Measurements from ENCODE around the gene MICALL1. TPM values are rescaled to one million over a fixed set of nuclear protein-coding genes. Genes with fewer than 3 reads are reported as not detected.

Gene MICALL1
- total RNA-seq, 2 donors from 2014 or later = 26.6 to 32.6 TPM

DNA sequence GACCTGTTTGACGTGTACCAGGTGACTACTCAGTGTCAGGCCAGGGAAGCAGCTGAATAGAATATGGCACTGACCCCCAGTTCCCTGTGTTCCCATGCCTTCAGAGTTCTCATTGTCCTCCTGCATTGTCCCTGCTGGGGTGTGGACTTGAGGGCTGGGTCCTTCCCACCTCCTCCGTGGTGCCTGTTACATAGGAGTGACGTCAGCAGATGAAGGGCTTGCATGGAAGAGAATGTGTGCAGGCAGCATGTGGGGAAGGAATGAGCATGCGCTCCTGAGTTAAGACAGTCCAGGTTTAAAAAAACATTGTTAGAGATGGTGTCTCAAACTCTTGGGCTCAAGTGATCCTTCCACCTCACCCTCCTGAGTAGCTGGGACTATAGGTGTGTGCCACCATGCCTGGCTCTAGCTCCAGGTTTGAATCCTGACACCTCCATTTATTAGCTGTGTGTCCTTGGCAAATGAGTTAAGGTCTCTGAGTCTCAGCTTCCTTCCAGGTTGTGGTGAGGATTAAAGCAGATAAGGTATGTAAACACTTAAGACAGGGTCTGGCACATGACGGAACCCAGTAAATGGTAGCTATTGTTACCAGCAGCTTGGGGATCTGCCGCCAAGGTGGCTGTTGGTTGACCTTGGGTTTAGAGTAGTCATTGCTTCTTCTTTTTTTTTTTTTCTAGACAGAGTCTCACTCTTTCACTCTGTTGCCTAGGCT, 85.8 kb downstream of the MICALL1 start:
- DNase-seq (no peak), ATAC-seq (no peak)
- intact Hi-C loops (cut with DNase I, micrococcal nuclease) = no loop called here

Small RNA genes within 50 kb of the gene (microRNA-seq; reads per million reads assigned to microRNA genes)
- 0 reads per million in 2 donors for gene MIR4534
- gene MIR6820 = 0.53 to 2.7 reads per million in 2 donors

Other genes starting within 250 kb of the MICALL1 start
- gene PDXP, start 247.6 kb upstream of the MICALL1 start, total RNA-seq = 10 to 100 TPM; 37.7 to 50.7 TPM
- 100 to 1,000 TPM in 1 of 2 donors, 10 to 100 TPM in 1; 40.4 to 161 TPM for gene LGALS1, start 230.7 kb upstream of the MICALL1 start, total RNA-seq
- 10 to 100 TPM; 30.3 to 38.2 TPM for gene NOL12, start 220.0 kb upstream of the MICALL1 start, total RNA-seq
- gene TRIOBP, start 209.2 kb upstream of the MICALL1 start, total RNA-seq = 10 to 100 TPM; 87.2 TPM
- gene GCAT, start 98.4 kb upstream of the MICALL1 start, total RNA-seq = 10 to 100 TPM; 10.2 to 10.6 TPM
- not detected for gene GALR3, start 82.9 kb upstream of the MICALL1 start, total RNA-seq
- gene ANKRD54, start 62.0 kb upstream of the MICALL1 start, total RNA-seq = 10 to 100 TPM; 21.1 to 25.6 TPM
- 100 to 1,000 TPM; 362 to 388 TPM for gene EIF3L, start 56.9 kb upstream of the MICALL1 start, total RNA-seq
- not detected for gene C22orf23, start 47.3 kb downstream of the MICALL1 start, total RNA-seq
- 10 to 100 TPM; 51.1 to 60.2 TPM for gene POLR2F, start 47.4 kb downstream of the MICALL1 start, total RNA-seq
- gene SOX10, start 78.3 kb downstream of the MICALL1 start, total RNA-seq = 1 to 10 TPM; 1.5 to 3.7 TPM
- gene PICK1, start 151.1 kb downstream of the MICALL1 start, total RNA-seq = 10 to 100 TPM; 34.3 to 40.4 TPM
- gene SLC16A8, start 177.9 kb downstream of the MICALL1 start, total RNA-seq = not detected
- gene BAIAP2L2, start 204.4 kb downstream of the MICALL1 start, total RNA-seq = 10 to 100 TPM; 61.2 to 84.6 TPM